Stomach (tissue), 9 donors: ENCODE results near the gene SIX1. TPM values are rescaled to one million over a fixed set of nuclear protein-coding genes. Genes with fewer than 3 reads are reported as not detected.

Source experiments
- DNase-seq, 2 donors: peaks; one replicate each; pipeline versions ENCODE4 v3.0.0 to v3.0.0-alpha.2; 2013 to 2019
- H3K27ac ChIP-seq, 5 donors: fragments of 200-600 bp in 4 of 5; sonication (generic) in 4 of 5; one replicate each; pipeline ENCODE4 v1.5.1; 2013 to 2019; ENCODE audit warnings: mild to moderate bottlenecking in 1 of 5, moderate library complexity in 1 of 5
- H3K27me3 ChIP-seq, 3 donors: fragments of 200-600 bp; sonication (generic); one replicate each; pipeline ENCODE4 v1.5.1; 2017 to 2019; ENCODE audit warnings: mixed run types in 1 of 3
- H3K36me3 ChIP-seq, 4 donors: fragments of 200-600 bp; sonication (generic); 1 replicate in 3 of 4; 2 replicates in 1 of 4; pipeline ENCODE4 v1.5.1; 2016 to 2019
- H3K4me1 ChIP-seq, 4 donors: fragments of 200-600 bp; sonication (generic); one replicate each; pipeline ENCODE4 v1.5.1; 2016 to 2019
- H3K4me3 ChIP-seq, 4 donors: fragments of 200-600 bp; sonication (generic) in 3 of 4; one replicate each; pipeline ENCODE4 v1.5.1; 2016 to 2019; ENCODE audit warnings: mild to moderate bottlenecking in 1 of 4
- H3K9me3 ChIP-seq, 4 donors: fragments of 200-600 bp; sonication (generic); one replicate each; pipeline ENCODE4 v1.5.1; 2016 to 2019
- CTCF ChIP-seq, 7 experiments: fragments of 450-650 bp in 4 of 7; fragments of 200-600 bp in 3 of 7; sonication (generic) in 3 of 7; IDR thresholded peaks; one replicate each; pipeline ENCODE4 v1.5.1; 2016 to 2019; ENCODE audit warnings: antibody characterized with exemption in 7 of 7, control low read depth in 2 of 7, mild to moderate bottlenecking in 1 of 7
- EP300 ChIP-seq: sonication (generic); formaldehyde crosslinking; IDR thresholded peaks from one replicate; pipeline ENCODE4 v1.6.1; 2017; ENCODE audit warnings: antibody characterized with exemption
- POLR2A ChIP-seq, 4 donors: fragments of 450-650 bp; IDR thresholded peaks; one replicate each; pipeline ENCODE4 v1.6.1; 2016; ENCODE audit warnings: antibody characterized with exemption in 4 of 4, control low read depth in 2 of 4, mild to moderate bottlenecking in 1 of 4, moderate library complexity in 1 of 4
- POLR2AphosphoS5 ChIP-seq, 3 donors: sonication (generic); formaldehyde crosslinking; IDR thresholded peaks; one replicate each; pipeline ENCODE4 v1.6.1; 2016; ENCODE audit warnings: antibody characterized with exemption in 3 of 3
- WGBS, 5 donors: extraction: QIAGEN DNeasy Blood & Tissue Kit in 3 of 5; methylation state at CpG; one replicate each; pipeline versions ENCODE4 v1.1.5 to v1.1.7; 2013 to 2018; 5-methylcytosine and 5-hydroxymethylcytosine counted together
- intact Hi-C: fragments of 100-400 bp; cut with DNase I; formaldehyde crosslinking; loops from one replicate; pipeline ENCODE4 v1.15.1; 2023; ENCODE audit warnings: low total_unique reads
- polyA plus RNA-seq, 3 donors: library from polyadenylated mRNA; stranded (reverse); fragments of 200-250 nt; gene quantifications; one replicate each; pipeline ENCODE4 v1.2.3, GENCODE V29; 2013
- total RNA-seq, 5 donors: library from RNA; depleted of rRNA; stranded (reverse); fragments of >200 nt; gene quantifications; one replicate each; pipeline versions ENCODE4 v1.1.0 to v1.2.3, GENCODE V29; 2014 to 2016
- donor health status: healthy with polysubstance abuse.
- donor health status: Bipolar disorder and iron deficiency.
- donor health status: healthy.

Gene SIX1
- total and polyA plus RNA-seq, 8 donors = 0.19 to 8.0 (median 0.67) TPM; not detected in 4

GRCh38 chr14:60651796-60652673 is 2.8 kb upstream of the SIX1 start:
- TF ChIP-seq POLR2A (IDR thresholded peaks at IDR 0.05) (no peak), POLR2AphosphoS5 (IDR thresholded peaks at IDR 0.05) (no peak), EP300 (no peak), CTCF (IDR thresholded peaks at IDR 0.05) (no peak)
- peak in 1 of 2 donors; percentile 54 for DNase-seq
- Histone ChIP-seq H3K9me3 (no peaks in the 10 kb centered on the region), H3K36me3 (no peaks in the 10 kb centered on the region), H3K4me1 (peaks cover 42 to 73% (median 62%) of the 10 kb centered on the region in 4 donors), H3K27me3 (peaks cover 44 to 100% (median 100%) of the 10 kb centered on the region in 3 donors), H3K4me3 (no peak overlapping the region), H3K27ac (no peak overlapping the region)
- 6 to 18% (median 12%) methylated on average over 30 to 38 of the region's 38 CpGs for WGBS, 5 donors
- intact Hi-C loops = no loop called here

GRCh38 chr14:60651086-60651795 is 2.0 kb upstream of the SIX1 start:
- Histone ChIP-seq H3K27ac (no peak overlapping the region), H3K4me3 (no peak overlapping the region), H3K27me3 (peaks cover 45 to 100% (median 100%) of the 10 kb centered on the region in 3 donors), H3K36me3 (no peaks in the 10 kb centered on the region), H3K4me1 (peaks cover 38 to 70% (median 58%) of the 10 kb centered on the region in 4 donors), H3K9me3 (no peaks in the 10 kb centered on the region)
- DNase-seq = peak in 1 of 2 donors; percentile 6
- intact Hi-C loops = no loop called here
- 8 to 19% (median 12%) methylated on average over 5 of the region's 5 CpGs for WGBS, 5 donors
- TF ChIP-seq EP300 (no peak), CTCF (IDR thresholded peaks at IDR 0.05) (no peak), POLR2A (IDR thresholded peaks at IDR 0.05) (no peak), POLR2AphosphoS5 (IDR thresholded peaks at IDR 0.05) (no peak)

GRCh38 chr14:60650373-60650961 is 1.2 kb upstream of the SIX1 start:
- intact Hi-C loops = no loop called here
- Histone ChIP-seq H3K4me3 (peak overlapping the region in 2 of 4 donors; percentile 60 to 63), H3K9me3 (no peaks in the 10 kb centered on the region), H3K27me3 (peaks cover 52 to 100% (median 99%) of the 10 kb centered on the region in 3 donors), H3K36me3 (no peaks in the 10 kb centered on the region), H3K27ac (no peak overlapping the region), H3K4me1 (peaks cover 37 to 63% (median 52%) of the 10 kb centered on the region in 4 donors)
- 4 to 16% (median 6%) methylated on average over 11 of the region's 11 CpGs for WGBS, 5 donors
- no peak for DNase-seq
- TF ChIP-seq POLR2AphosphoS5 (IDR thresholded peaks at IDR 0.05) (no peak), EP300 (no peak), CTCF (IDR thresholded peaks at IDR 0.05) (no peak), POLR2A (IDR thresholded peaks at IDR 0.05) (no peak)

- no peak for TF ChIP-seq POLR2AphosphoS5 (IDR thresholded peaks at IDR 0.05)
- TF ChIP-seq EP300 = no peak
- no peak for TF ChIP-seq POLR2A (IDR thresholded peaks at IDR 0.05)
- TF ChIP-seq CTCF (IDR thresholded peaks at IDR 0.05) = no peak
- H3K27ac ChIP-seq = no peak overlapping the region
- H3K27me3 ChIP-seq = peaks cover 52 to 100% (median 97%) of the 10 kb centered on the region in 3 donors
- H3K36me3 ChIP-seq = no peaks in the 10 kb centered on the region
- 3 to 9% (median 4%) methylated on average over 15 of the region's 15 CpGs for WGBS, 5 donors
- H3K4me1 ChIP-seq = peaks cover 37 to 61% (median 52%) of the 10 kb centered on the region in 4 donors
- intact Hi-C loops = no loop called here
- no peaks in the 10 kb centered on the region for H3K9me3 ChIP-seq
- peak overlapping the region; percentile 44 to 63 (median 54) for H3K4me3 ChIP-seq
- peak in 1 of 2 donors; percentile 23 for DNase-seq
Observed at GRCh38 chr14:60649875-60650372, 647 bp upstream of the SIX1 start.
